Keratinocyte (primary cell): ENCODE data around the gene REXO1. TPM values are rescaled to one million over a fixed set of nuclear protein-coding genes. Genes with fewer than 3 reads are reported as not detected.
A peak's percentile ranks its signal among the peaks of the same experiment; 100 is the strongest.
"Not testable (repeated sequence)": the region's sequence is repeated elsewhere in the genome, so short reads cannot be mapped to it uniquely, and the experiment has no call there.

Experiments used
- DNase-seq: peaks from one replicate; pipeline ENCODE4 v3.0.0-alpha.2; 2011; ENCODE audit warnings: low read depth, missing footprints, low spot score
- FAIRE-seq: peaks from 2 replicates; lab custom pipeline; 2011; peaks lifted over from hg19 to GRCh38; lab: Jason Lieb, UNC
- H2AFZ ChIP-seq: 2 replicates; pipeline ENCODE4 v1.6.0; 2012; ENCODE audit warnings: low read length, control low read depth, inconsistent platforms; ENCODE audit not compliant: control insufficient read depth
- H3K27ac ChIP-seq: 2 replicates; pipeline ENCODE4 v1.5.1; 2011; ENCODE audit warnings: low read length; ENCODE audit not compliant: control insufficient read depth, insufficient read depth
- H3K27me3 ChIP-seq: 3 replicates; pipeline ENCODE4 v1.6.0; 2011; ENCODE audit warnings: low read length; ENCODE audit not compliant: control insufficient read depth, insufficient read depth; ENCODE audit errors: extremely low read depth
- H3K36me3 ChIP-seq, 2 experiments: 2 replicates in 1 of 2; 3 replicates in 1 of 2; pipeline ENCODE4 v1.5.1; 2011; ENCODE audit warnings: low read length in 2 of 2, mild to moderate bottlenecking in 1 of 2; ENCODE audit not compliant: control insufficient read depth in 2 of 2, insufficient read depth in 2 of 2; ENCODE audit errors: extremely low read depth in 1 of 2
- H3K4me1 ChIP-seq: 3 replicates; pipeline ENCODE4 v1.5.1; 2011; ENCODE audit warnings: low read length; ENCODE audit not compliant: control insufficient read depth, insufficient read depth; ENCODE audit errors: extremely low read depth
- H3K4me2 ChIP-seq: 3 replicates; pipeline ENCODE4 v1.6.0; 2011; ENCODE audit warnings: low read depth, low read length; ENCODE audit not compliant: control insufficient read depth, insufficient read depth; ENCODE audit errors: extremely low read depth
- H3K4me3 ChIP-seq, 3 experiments: fragments of 200-600 bp in 1 of 3; sonication (generic) in 1 of 3; 2 replicates in 2 of 3; 3 replicates in 1 of 3; pipeline ENCODE4 v1.5.1; 2011 to 2016; ENCODE audit warnings: low read length in 3 of 3, mild to moderate bottlenecking in 3 of 3, control low read depth in 2 of 3, inconsistent platforms in 1 of 3, low read depth in 1 of 3, mixed read lengths in 1 of 3, mixed run types in 1 of 3, moderate library complexity in 1 of 3; ENCODE audit not compliant: control insufficient read depth in 2 of 3, insufficient read depth in 2 of 3; ENCODE audit errors: extremely low read depth in 1 of 3
- H3K79me2 ChIP-seq: 2 replicates; pipeline ENCODE4 v1.6.0; 2012; ENCODE audit warnings: low read length; ENCODE audit not compliant: control insufficient read depth, insufficient read depth
- H3K9ac ChIP-seq: 3 replicates; pipeline ENCODE4 v1.6.0; 2011; ENCODE audit warnings: low read length; ENCODE audit not compliant: control insufficient read depth, insufficient read depth; ENCODE audit errors: extremely low read depth
- H3K9me1 ChIP-seq: 3 replicates; pipeline ENCODE4 v1.6.0; 2011; ENCODE audit warnings: low read length; ENCODE audit not compliant: control insufficient read depth, insufficient read depth; ENCODE audit errors: extremely low read depth
- H3K9me3 ChIP-seq: 2 replicates; pipeline ENCODE4 v1.5.1; 2012; ENCODE audit warnings: low read depth, low read length; ENCODE audit not compliant: control insufficient read depth
- H4K20me1 ChIP-seq: 3 replicates; pipeline ENCODE4 v1.6.0; 2011; ENCODE audit warnings: low read length; ENCODE audit not compliant: control insufficient read depth, insufficient read depth; ENCODE audit errors: extremely low read depth
- EZH2 ChIP-seq: IDR thresholded peaks from one replicate; pipeline ENCODE4 v1.6.1; 2012; ENCODE audit warnings: inconsistent platforms, mild to moderate bottlenecking, low read length, moderate library complexity
- dilution Hi-C: fragments of 300-500 bp; cut with MboI; formaldehyde crosslinking; loops from one replicate; pipeline ENCODE4 v1.7.0; 2020; ENCODE audit warnings: low sequenced_read_pairs; ENCODE audit not compliant: extremely low pct_ligation_motif_present
- polyA plus RNA-seq, 5 experiments: library from polyadenylated mRNA; depleted of rRNA in 3 of 5; stranded (reverse) in 3 of 5; stranded (forward) in 1 of 5; unstranded in 1 of 5; fragments of >200 nt; gene quantifications; 1 replicate in 1 of 5; 2 replicates in 3 of 5; 3 replicates in 1 of 5; pipeline versions ENCODE4 v1.2.1 to v1.2.3, GENCODE V29; 2011 to 2012; ENCODE audit warnings: missing spikeins in 2 of 5, low read depth in 1 of 5, low replicate concordance in 1 of 5
- TF ChIP-seq, protein P1 (sequence below), 3 experiments: IDR thresholded peaks in 1 of 3; conservative IDR thresholded peaks in 1 of 3; optimal IDR thresholded peaks in 1 of 3; 2 replicates in 2 of 3; 3 replicates in 1 of 3; pipeline versions ENCODE3 to v1.5.1; 2011; ENCODE audit warnings: low read length in 3 of 3, mild to moderate bottlenecking in 3 of 3, moderate library complexity in 2 of 3, control low read depth in 1 of 3, inconsistent platforms in 1 of 3; ENCODE audit not compliant: insufficient read depth in 2 of 3; ENCODE audit errors: extremely low read depth in 1 of 3

Gene REXO1
- polyA plus RNA-seq, 1 donor (not counting 4 experiments of a cell fraction or from before 2014, with no cell fraction given), result 6.1 TPM

DNA sequence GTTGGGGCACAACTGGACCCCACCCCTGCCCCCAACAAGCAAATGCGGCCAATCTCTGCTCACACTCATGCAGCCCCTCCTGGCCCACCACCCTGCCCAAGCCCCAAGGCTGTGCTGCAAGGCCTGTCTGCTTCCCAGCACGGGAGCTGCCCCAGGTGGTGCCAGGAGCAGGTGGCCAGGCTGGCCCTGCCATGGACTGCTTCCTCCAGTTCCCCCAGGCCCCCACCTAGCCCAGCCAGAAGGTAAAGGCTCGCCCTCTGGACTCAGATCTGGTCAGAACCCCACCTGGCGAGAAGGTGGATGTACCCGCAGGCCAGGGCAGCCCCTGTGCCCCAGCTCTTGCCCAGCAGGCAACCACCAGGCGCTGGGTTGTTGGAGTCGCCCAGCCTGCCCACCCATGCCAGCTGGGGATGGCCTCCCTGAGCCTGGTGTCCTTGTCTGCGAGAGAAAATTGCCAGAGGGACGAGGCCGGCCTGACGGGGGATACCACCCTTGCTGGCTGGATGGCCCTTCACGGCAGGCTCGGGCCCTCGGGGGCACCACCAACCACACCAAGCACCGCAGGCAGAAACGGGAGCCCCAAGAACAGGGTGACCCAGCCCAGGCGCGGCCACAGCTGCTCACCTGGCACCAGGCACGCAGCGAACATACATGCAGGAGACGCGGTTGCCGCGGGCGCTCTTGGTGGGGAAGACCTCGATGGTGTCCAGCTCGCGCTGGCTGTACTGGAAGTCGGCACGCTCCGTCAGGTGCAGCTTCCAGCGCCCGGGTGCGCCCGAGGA lies 32.5 kb upstream of the REXO1 start:
- Histone ChIP-seq H3K9ac (no peak overlapping the region), H3K27me3 (no peaks in the 10 kb centered on the region), H3K79me2 (peaks cover 48% of the 10 kb centered on the region), H4K20me1 (peaks cover 25% of the 10 kb centered on the region), H3K36me3 (peaks cover 5 to 11% of the 10 kb centered on the region in 2 experiments), H3K9me1 (peaks cover 6% of the 10 kb centered on the region), H3K4me3 (no peak overlapping the region), H2AFZ (no peak overlapping the region), H3K4me1 (peaks cover 32% of the 10 kb centered on the region), H3K4me2 (peak overlapping the region; percentile 25), H3K9me3 (no peaks in the 10 kb centered on the region), H3K27ac (no peak overlapping the region)
- TF ChIP-seq EZH2, result no peak
- TF ChIP-seq, protein P1, sequence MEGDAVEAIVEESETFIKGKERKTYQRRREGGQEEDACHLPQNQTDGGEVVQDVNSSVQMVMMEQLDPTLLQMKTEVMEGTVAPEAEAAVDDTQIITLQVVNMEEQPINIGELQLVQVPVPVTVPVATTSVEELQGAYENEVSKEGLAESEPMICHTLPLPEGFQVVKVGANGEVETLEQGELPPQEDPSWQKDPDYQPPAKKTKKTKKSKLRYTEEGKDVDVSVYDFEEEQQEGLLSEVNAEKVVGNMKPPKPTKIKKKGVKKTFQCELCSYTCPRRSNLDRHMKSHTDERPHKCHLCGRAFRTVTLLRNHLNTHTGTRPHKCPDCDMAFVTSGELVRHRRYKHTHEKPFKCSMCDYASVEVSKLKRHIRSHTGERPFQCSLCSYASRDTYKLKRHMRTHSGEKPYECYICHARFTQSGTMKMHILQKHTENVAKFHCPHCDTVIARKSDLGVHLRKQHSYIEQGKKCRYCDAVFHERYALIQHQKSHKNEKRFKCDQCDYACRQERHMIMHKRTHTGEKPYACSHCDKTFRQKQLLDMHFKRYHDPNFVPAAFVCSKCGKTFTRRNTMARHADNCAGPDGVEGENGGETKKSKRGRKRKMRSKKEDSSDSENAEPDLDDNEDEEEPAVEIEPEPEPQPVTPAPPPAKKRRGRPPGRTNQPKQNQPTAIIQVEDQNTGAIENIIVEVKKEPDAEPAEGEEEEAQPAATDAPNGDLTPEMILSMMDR (optimal IDR thresholded peaks at IDR 0.05 in 1 of 3, IDR thresholded peaks at IDR 0.05 in 1 of 3, conservative IDR thresholded peaks at IDR 0.05 in 1 of 3; ENCODE audit: extremely low read depth in 1 of 3, insufficient read depth in 2 of 3, low read length in 3 of 3), result no peak
- no peak for FAIRE-seq
- no peak for DNase-seq
- dilution Hi-C loops, result no loop called here

DNA sequence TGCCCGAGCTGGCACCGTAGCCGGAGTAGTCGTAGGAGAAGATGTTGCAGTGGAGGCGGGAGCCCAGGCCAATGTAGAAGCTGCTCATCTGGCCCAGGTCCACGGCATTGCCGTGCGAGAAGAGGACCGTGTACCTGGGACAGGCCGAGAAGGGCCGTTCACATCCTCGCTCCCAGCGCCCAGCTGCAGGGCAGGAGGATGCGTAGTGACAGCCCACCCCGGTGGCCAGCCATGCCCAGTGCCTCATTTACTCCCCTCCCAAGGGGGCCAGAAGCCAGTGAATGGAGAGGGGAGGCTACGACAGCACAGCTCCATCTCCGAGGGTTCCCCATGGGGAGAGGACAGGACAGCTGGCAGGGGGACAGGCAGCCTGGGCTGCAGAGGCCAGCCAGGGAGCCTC lies 31.7 kb upstream of the REXO1 start:
- H3K27ac ChIP-seq, FAIRE-seq, H3K9me1 ChIP-seq, DNase-seq, H3K4me2 ChIP-seq, H2AFZ ChIP-seq, H3K4me3 ChIP-seq, H3K27me3 ChIP-seq, H3K9me3 ChIP-seq, H3K9ac ChIP-seq, dilution Hi-C loops: not testable (repeated sequence)
- peaks cover 32% of the 10 kb centered on the region for H3K4me1 ChIP-seq
- H4K20me1 ChIP-seq, result peaks cover 30% of the 10 kb centered on the region
- H3K36me3 ChIP-seq, result peaks cover 5 to 11% of the 10 kb centered on the region in 2 experiments
- H3K79me2 ChIP-seq, result peaks cover 56% of the 10 kb centered on the region

DNA sequence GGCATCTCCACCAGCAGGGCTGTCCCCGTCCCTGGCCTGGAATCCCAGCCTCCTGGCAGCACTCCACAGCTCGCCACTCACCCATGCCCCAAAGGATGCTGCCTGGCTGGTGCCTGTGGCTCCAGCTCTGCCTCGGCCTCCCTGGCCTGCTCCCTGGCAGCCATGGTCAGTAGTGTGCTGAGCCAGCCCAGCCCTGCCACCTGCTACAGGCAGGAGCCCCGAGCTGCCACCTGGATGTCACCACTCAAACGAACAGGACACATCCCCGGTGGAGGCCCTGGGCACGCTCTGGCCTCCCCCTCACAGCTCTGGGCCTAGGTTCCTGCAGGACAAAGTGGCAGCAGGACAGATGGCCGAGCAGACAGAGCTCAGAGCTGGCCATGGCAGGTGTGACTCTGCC lies 30.3 kb upstream of the REXO1 start:
- H2AFZ ChIP-seq, H3K9me3 ChIP-seq, H3K27me3 ChIP-seq, DNase-seq, H3K9me1 ChIP-seq, H3K9ac ChIP-seq, H3K27ac ChIP-seq, H3K4me2 ChIP-seq, H3K4me3 ChIP-seq, FAIRE-seq, dilution Hi-C loops: not testable (repeated sequence)
- peaks cover 56% of the 10 kb centered on the region for H3K79me2 ChIP-seq
- peaks cover 5 to 11% of the 10 kb centered on the region in 2 experiments for H3K36me3 ChIP-seq
- H3K4me1 ChIP-seq, result peaks cover 38% of the 10 kb centered on the region
- H4K20me1 ChIP-seq, result peaks cover 26% of the 10 kb centered on the region

DNA sequence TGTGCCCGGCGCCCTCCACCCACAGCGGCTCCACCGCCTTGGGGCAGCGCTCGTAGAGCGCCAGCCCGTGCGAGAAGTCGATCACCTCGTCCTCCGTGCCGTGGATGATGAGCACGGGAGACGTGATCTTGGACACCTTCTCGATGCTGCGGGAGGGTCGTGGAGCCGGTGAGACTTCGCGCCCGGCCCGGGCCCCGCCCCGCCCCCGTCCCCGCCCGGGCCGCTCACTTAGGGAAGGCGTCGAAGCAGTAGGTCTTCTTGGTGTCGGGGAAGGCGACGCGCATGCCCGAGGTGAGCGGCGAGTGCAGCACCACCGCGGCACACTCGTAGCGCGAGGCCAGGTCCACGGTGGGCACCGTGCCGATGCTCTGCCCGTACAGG lies 29.0 kb upstream of the REXO1 start:
- H3K4me2 ChIP-seq, H3K9me3 ChIP-seq, H3K9me1 ChIP-seq, FAIRE-seq, H3K27me3 ChIP-seq, H3K9ac ChIP-seq, H3K36me3 ChIP-seq, dilution Hi-C loops, H2AFZ ChIP-seq, H3K4me3 ChIP-seq, H3K27ac ChIP-seq, DNase-seq: not testable (repeated sequence)
- Histone ChIP-seq H3K79me2 (peaks cover 56% of the 10 kb centered on the region), H4K20me1 (peaks cover 15% of the 10 kb centered on the region), H3K4me1 (peaks cover 35% of the 10 kb centered on the region)
